GM12891 (cell line): ENCODE data around the gene SLC10A7.

Source experiments
- DNase-seq: peaks from one replicate; pipeline ENCODE4 v3.0.0; 2011; ENCODE audit warnings: low spot score; ENCODE audit not compliant: insufficient read length
- FAIRE-seq: peaks from 2 replicates; lab custom pipeline; 2011; peaks lifted over from hg19 to GRCh38; lab: Jason Lieb, UNC
- PAX5 ChIP-seq: IDR thresholded peaks from 2 replicates; pipeline ENCODE4 v1.6.1; 2011; ENCODE audit warnings: low read length, moderate library complexity, mild to moderate bottlenecking; ENCODE audit not compliant: insufficient read depth, severe bottlenecking
- POLR2A ChIP-seq: IDR thresholded peaks from 2 replicates; pipeline ENCODE4 v1.6.1; 2011; ENCODE audit warnings: low read depth, low read length, control low read depth
- POLR2AphosphoS5 ChIP-seq: IDR thresholded peaks from 2 replicates; pipeline ENCODE4 v1.6.1; 2011; ENCODE audit warnings: low read depth, low read length, control low read depth
- POU2F2 ChIP-seq: IDR thresholded peaks from 2 replicates; pipeline ENCODE4 v1.6.1; 2011; ENCODE audit warnings: low read depth, mild to moderate bottlenecking, control low read depth, low read length, moderate library complexity
- SPI1 ChIP-seq: IDR thresholded peaks from 2 replicates; pipeline ENCODE4 v1.6.1; 2011; ENCODE audit warnings: low read depth, low read length, control low read depth
- TAF1 ChIP-seq: IDR thresholded peaks from 2 replicates; pipeline ENCODE4 v1.6.1; 2011; ENCODE audit warnings: low read depth, low read length, control low read depth

SLC10A7 gene

GRCh38 chr4:146245850-146246249 is 275.9 kb downstream of the SLC10A7 start:
- DNase-seq = no peak
- FAIRE-seq = no peak
- no peak for TF ChIP-seq TAF1
- no peak for TF ChIP-seq POLR2A
- no peak for TF ChIP-seq SPI1
- TF ChIP-seq POU2F2 = no peak
- TF ChIP-seq POLR2AphosphoS5 = no peak
- no peak for TF ChIP-seq PAX5

- no peak for TF ChIP-seq SPI1
- no peak for TF ChIP-seq POLR2AphosphoS5
- TF ChIP-seq POLR2A = no peak
- no peak for TF ChIP-seq TAF1
- TF ChIP-seq POU2F2 = no peak
- no peak for TF ChIP-seq PAX5
- FAIRE-seq (peak; percentile 23), DNase-seq (no peak)
Measured at GRCh38 chr4:146245246-146245645, 276.5 kb downstream of the SLC10A7 start.

- DNase-seq = no peak
- TF ChIP-seq SPI1 = no peak
- TF ChIP-seq POU2F2 = no peak
- TF ChIP-seq TAF1 = no peak
- TF ChIP-seq POLR2A = no peak
- no peak for TF ChIP-seq PAX5
- no peak for TF ChIP-seq POLR2AphosphoS5
- FAIRE-seq = no peak
Measured at GRCh38 chr4:146244496-146244895, 277.2 kb downstream of the SLC10A7 start.

- FAIRE-seq = no peak
- DNase-seq = no peak
- TF ChIP-seq SPI1 = no peak
- no peak for TF ChIP-seq POLR2AphosphoS5
- TF ChIP-seq TAF1 = no peak
- no peak for TF ChIP-seq POU2F2
- TF ChIP-seq POLR2A = no peak
- TF ChIP-seq PAX5 = no peak
Measured at GRCh38 chr4:146243883-146244277, 277.9 kb downstream of the SLC10A7 start.

- no peak for TF ChIP-seq SPI1
- TF ChIP-seq POLR2AphosphoS5 = no peak
- TF ChIP-seq PAX5 = no peak
- no peak for TF ChIP-seq TAF1
- no peak for TF ChIP-seq POU2F2
- DNase-seq = peak; percentile 66
- peak; percentile 97 for FAIRE-seq
Measured at GRCh38 chr4:146243141-146243882, 278.4 kb downstream of the SLC10A7 start.

- DNase-seq (no peak), FAIRE-seq (no peak)
- TF ChIP-seq POLR2AphosphoS5 (no peak), SPI1 (no peak), PAX5 (no peak)
Measured at GRCh38 chr4:146238107-146238506, 283.6 kb downstream of the SLC10A7 start.

- no peak for DNase-seq
- no peak for FAIRE-seq
- no peak for TF ChIP-seq PAX5
- no peak for TF ChIP-seq POU2F2
- TF ChIP-seq SPI1 = no peak
- TF ChIP-seq POLR2A = no peak
- no peak for TF ChIP-seq TAF1
- TF ChIP-seq POLR2AphosphoS5 = no peak
Measured at GRCh38 chr4:146237092-146237491, 284.6 kb downstream of the SLC10A7 start.

- DNase-seq (no peak), FAIRE-seq (no peak)
Measured at GRCh38 chr4:146236216-146236615, 285.5 kb downstream of the SLC10A7 start.

GRCh38 chr4:146235654-146236177 is 286.0 kb downstream of the SLC10A7 start:
- no peak for DNase-seq
- FAIRE-seq = no peak

More at GRCh38 chr4:146236216-146236615, 285.5 kb downstream of the SLC10A7 start:
- no peak for TF ChIP-seq POU2F2
- no peak for TF ChIP-seq POLR2AphosphoS5
- no peak for TF ChIP-seq SPI1
- TF ChIP-seq PAX5 = no peak
- TF ChIP-seq TAF1 = no peak
- TF ChIP-seq POLR2A = no peak

GRCh38 chr4:146232131-146232722 is 289.5 kb downstream of the SLC10A7 start:
- FAIRE-seq (no peak), DNase-seq (no peak)
- TF ChIP-seq PAX5 (no peak), TAF1 (no peak), POLR2A (no peak), POLR2AphosphoS5 (no peak), POU2F2 (no peak), SPI1 (no peak)

More at GRCh38 chr4:146235654-146236177, 286.0 kb downstream of the SLC10A7 start:
- TF ChIP-seq PAX5 (no peak), POU2F2 (no peak), SPI1 (no peak), POLR2AphosphoS5 (no peak), TAF1 (no peak), POLR2A (no peak)
